GM21360 (cell line): ENCODE measurements around the gene MCC.

Experiments
- ATAC-seq: cut with Tn5 transposase; IDR thresholded peaks from one replicate; pipeline ENCODE4 v1.9.1; 2021; ENCODE audit warnings: mild to moderate bottlenecking, moderate library complexity; ENCODE audit not compliant: unreplicated experiment

Gene MCC

GRCh38 chr5:113064806-113065205 lies 423.4 kb downstream of the MCC start:
- no peak for ATAC-seq

GRCh38 chr5:113063927-113064326 lies 424.3 kb downstream of the MCC start:
- no peak for ATAC-seq

GRCh38 chr5:113062869-113063508 lies 425.3 kb downstream of the MCC start:
- no peak for ATAC-seq

GRCh38 chr5:113061846-113062780 lies 426.1 kb downstream of the MCC start:
- ATAC-seq = no peak

- no peak for ATAC-seq
Observed at GRCh38 chr5:113060408-113061025, 427.7 kb downstream of the MCC start.

GRCh38 chr5:113059232-113060040 lies 428.8 kb downstream of the MCC start:
- ATAC-seq = no peak

GRCh38 chr5:113058706-113059226 lies 429.5 kb downstream of the MCC start:
- ATAC-seq = no peak

GRCh38 chr5:113058269-113058668 lies 430.0 kb downstream of the MCC start:
- no peak for ATAC-seq

GRCh38 chr5:113057557-113057984 lies 430.7 kb downstream of the MCC start:
- ATAC-seq = no peak

GRCh38 chr5:113056988-113057387 lies 431.3 kb downstream of the MCC start:
- no peak for ATAC-seq

- ATAC-seq = no peak
Observed at GRCh38 chr5:113054899-113055298, 433.4 kb downstream of the MCC start.

- no peak for ATAC-seq
Observed at GRCh38 chr5:113053511-113053995, 434.7 kb downstream of the MCC start.

- ATAC-seq = no peak
Observed at GRCh38 chr5:113052041-113052795, 436.0 kb downstream of the MCC start.

- no peak for ATAC-seq
Observed at GRCh38 chr5:113050721-113051382, 437.4 kb downstream of the MCC start.

GRCh38 chr5:113048931-113049330 lies 439.3 kb downstream of the MCC start:
- ATAC-seq = no peak

GRCh38 chr5:113047733-113048652 lies 440.3 kb downstream of the MCC start:
- peak; percentile 85 for ATAC-seq

GRCh38 chr5:113047234-113047633 lies 441.0 kb downstream of the MCC start:
- no peak for ATAC-seq
